Activated T-helper 1 cell treated with Interleukin-2 at 50 U/mL for 16 hours (primary cell): ENCODE data around the gene DNAH3.
"Not testable (repeated sequence)": the region's sequence is repeated elsewhere in the genome, so short reads cannot be mapped to it uniquely, and the experiment has no call there.

Experiments
- DNase-seq: peaks from one replicate; pipeline ENCODE4 v3.0.0-alpha.2; 2020; ENCODE audit warnings: low read depth

DNAH3 gene

DNA sequence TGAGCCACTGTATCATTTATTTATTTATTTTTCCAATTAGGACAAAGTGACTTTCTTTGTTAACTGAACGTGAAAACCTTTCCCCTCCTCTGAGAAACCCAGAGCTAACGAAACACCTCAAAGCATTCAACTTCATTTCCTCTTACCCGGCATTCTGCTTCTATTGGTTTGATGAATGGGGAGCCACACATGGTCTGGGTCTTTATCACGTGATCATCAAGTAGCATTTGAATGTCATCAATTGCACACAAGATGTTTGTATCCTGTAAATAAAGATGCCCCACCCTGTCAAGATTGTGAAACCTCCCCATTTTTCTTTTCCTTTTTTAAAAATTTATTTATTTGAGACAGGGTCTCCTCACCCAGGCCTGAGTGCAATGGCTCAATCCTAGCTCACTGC is 80.1 kb downstream of the DNAH3 start:
- no peak for DNase-seq

DNA sequence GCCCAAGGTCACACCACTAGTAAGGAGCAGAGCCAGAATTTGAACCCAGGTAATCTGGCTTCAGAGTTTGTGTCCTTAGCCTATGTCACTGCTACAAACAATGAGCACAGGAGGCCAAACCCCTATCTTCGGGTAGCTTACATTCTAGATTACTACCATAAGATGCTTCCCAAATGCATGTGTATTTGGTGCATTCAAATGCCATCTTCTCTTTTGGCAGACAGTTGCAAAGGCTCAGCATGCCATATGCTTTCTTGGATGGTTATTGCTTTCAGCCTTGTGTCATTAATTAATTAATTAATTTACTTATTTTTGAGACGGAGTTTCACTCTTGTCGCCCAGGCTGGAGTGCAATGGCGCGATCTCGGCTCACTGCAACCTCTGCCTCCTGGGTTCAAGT is 80.7 kb downstream of the DNAH3 start:
- DNase-seq, result no peak

DNA sequence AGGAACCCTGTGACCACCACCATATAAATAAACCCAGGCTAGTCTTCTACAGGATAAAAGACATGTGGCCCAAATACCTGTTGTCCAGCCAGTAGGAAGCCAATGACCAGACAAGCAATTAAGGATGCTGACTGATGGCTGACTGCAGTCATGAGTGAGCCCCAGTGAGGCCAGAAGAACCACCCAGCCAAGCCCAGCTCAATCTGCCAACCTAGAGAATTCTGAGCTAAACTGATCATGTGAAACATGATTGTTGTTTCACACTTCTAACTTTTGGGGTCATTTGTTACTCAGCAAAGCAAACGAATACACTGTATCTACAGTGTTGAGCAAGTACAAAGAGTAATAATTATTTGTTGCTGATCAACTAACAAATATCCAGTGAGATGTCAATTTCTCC is 86.4 kb downstream of the DNAH3 start:
- DNase-seq, result no peak

DNA sequence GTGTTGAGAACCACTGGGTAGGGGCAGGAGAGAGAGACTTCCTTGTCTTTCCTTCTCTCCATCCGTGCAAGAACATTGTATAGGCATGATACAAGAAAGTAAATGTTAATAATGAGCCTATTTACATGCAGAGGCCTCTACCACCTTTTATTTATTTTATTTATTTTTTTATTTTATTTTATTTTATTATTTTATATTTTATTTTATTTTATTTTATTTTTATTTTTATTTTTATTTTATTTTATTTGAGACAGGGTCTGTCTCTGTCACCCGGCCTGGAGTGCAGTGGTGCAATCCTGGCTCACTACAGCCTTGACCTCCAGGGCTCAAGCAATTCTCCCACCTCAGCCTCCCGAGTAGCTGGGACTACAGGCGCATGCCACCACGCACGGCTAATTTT is 87.3 kb downstream of the DNAH3 start:
- DNase-seq, result not testable (repeated sequence)

DNA sequence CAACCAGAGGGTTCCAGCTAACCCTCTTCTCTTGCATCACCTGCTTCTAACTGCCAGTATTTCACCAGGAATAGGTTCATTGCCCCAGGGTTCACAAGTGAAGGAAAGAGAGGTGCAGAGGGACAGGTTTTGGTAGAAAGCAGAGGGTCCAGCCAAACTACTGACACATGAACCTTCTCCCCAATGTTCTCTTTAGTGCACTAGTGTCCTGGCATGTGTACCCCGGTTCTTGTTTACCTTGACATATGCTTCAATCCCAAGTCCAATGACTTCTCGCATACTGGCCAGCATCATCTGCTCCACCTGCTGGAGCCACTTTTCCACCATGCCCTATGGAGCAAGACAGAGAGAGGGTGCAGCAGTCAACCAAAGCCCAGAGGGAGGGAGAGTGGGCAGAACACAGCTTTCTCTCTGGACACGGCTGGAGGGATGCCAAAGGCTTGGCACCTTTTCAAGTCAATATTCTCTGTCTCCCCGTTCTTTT is 90.6 kb downstream of the DNAH3 start:
- no peak for DNase-seq

DNA sequence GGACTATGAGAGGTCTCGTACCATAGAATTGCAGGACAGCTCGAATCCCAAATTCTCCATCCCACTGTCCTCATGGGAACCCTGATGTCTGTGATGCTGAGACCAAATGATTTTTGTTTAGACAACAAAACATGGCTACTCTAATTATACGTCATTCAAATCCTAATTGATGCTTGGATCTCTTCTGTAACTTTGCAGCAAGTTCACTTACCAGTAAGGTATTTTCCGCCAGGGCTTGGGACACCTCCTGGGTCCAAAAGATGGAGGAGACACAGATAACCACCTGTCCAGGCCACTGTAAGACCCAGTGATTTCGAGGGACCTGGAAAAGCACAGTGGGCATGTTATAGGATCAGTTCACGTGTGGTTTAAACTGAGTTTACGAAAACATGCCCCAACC is 92.8 kb downstream of the DNAH3 start:
- DNase-seq, result no peak

DNA sequence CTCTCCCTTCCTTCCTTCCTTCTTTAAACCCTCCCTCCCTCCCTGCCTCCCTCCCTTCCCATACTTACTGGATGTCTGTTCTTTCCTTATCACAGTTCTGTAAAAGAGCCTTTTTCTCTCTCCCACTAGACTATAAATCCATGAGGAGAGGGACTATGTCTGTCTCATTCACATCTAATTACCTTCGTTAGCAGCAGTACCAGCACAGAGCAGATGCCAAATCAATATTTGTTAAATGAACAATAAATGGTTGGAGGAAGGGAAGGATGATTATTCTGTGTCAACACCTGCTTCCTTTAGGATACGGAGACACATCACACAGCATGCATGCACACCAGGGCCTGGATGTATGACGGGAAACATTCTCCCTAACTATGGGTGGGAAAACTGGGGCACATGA is 94.2 kb downstream of the DNAH3 start:
- no peak for DNase-seq

DNA sequence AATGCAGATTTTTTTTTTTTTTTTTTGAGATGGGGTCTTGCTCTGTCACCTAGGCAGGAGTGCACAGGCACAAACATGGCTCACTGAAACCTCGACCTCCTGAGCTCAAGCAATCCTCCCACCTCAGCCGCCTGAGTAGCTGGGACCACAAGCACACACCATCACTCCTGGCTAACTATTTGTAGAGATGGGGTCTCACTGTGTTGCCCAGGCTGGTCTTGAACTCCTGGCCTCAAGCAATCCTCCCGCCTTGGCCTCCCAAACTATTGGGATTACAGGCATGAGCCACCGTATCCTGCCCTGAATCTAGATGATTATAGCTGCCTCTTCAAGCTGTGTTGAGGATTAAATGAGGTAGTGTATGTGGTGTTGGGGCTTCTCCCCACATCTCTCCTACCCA is 94.9 kb downstream of the DNAH3 start:
- not testable (repeated sequence) for DNase-seq

DNA sequence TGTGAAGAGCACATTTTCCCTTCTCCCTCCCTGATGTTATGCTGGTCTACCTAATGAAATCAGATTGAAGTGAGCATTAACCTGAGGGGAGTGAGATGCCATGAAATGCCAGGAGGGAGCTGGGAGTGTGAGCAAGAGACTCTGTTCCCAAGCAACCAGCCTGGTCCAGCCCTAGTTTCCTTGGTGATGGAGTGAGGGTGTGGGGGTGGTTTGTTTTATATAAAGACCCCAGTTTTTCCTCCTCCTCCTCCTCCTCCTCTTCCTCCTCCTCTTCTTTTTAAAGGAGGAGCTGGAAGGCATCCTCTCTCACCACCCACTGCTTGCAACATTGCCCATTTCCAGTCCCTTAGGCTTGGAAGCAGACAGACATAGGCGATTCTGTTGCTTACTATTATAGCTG is 97.1 kb downstream of the DNAH3 start:
- DNase-seq, result no peak

DNA sequence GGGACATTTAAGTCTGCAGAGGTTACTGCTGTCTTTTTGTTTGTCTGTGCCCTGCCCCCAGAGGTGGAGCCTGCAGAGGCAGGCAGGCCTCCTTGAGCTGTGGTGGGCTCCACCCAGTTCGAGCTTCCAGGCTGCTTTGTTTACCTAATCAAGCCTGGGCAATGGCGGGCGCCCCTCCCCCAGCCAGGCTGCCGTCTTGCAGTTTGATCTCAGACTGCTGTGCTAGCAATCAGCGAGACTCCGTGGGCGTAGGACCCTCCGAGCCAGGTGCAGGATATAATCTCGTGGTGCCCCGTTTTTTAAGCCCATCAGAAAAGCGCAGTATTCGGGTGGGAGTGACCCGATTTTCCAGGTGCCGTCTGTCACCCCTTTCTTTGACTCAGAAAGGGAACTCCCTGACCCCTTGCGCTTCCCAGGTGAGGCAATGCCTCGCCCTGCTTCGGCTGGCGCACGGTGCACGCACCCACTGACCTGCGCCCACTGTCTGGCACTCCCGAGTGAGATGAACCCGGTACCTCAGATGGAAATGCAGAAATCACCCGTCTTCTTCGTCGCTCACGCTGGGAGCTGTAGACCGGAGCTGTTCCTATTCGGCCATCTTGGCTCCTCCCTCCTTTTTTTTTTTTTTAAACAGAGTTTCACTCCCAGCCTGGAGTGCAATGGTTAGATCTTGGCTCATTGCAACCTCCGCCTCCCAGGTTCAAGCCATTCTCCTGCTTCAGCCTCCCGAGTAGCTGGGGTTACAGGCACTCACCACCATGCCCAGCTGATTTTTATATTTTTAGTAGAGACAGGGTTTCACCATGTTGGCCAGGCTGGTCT is 102.3 kb downstream of the DNAH3 start:
- DNase-seq, result not testable (repeated sequence)

DNA sequence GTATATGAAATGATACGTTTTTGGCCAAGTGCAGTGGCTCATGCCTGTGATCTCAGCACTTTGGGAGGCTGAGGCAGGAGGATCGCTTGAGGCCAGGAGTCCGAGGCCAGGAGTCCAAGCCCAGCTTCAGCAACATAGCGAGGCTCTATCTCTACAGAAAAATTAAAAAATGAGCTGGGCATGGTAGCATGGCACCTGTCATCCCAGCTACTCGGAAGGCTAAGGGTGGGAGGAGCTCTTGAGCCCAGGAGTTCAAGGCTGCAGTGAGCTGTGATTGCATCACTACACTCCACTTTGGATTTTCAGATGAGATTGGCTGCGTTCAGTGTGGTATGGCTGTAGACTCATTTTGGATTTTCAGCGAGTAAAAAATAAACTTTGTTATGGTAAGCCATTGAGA is 112.4 kb downstream of the DNAH3 start:
- no peak for DNase-seq

DNA sequence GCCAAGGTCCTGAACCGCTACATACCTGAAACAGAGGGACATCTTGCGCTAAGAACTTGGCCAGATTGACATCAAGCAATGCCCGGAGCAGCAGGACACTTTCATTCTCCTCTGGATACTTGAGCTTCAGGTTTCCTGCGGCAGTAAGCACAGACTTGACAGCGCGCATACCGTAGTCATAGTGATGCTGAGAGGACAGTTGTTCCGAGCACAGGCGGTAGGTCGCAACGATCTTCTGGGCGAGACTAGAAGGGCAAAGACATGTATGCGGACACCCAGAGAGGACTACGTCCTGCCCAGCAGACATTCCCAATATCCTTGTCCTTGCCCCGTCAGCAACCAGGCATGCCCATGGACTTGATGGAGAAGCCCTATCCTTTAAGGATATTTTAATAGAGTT is 112.9 kb downstream of the DNAH3 start:
- DNase-seq, result no peak

DNA sequence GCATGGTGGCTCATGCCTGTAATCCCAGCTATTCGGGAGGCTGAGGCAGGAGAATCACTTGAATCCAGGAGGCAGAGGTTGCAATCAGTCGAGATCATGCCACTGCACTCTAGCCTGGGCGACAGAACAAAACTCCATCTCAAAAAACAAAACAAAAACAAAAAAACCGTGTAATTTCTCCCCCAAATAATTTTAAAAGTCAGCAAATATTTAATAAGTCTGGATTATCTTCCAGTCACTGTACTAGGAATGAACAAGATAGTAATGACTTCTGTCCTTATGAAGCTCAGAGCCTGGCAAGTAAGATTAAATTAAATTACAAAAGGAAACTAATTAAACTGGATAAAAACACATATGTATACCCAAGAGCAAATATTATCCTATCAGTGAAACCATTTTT is 113.5 kb downstream of the DNAH3 start:
- no peak for DNase-seq

DNA sequence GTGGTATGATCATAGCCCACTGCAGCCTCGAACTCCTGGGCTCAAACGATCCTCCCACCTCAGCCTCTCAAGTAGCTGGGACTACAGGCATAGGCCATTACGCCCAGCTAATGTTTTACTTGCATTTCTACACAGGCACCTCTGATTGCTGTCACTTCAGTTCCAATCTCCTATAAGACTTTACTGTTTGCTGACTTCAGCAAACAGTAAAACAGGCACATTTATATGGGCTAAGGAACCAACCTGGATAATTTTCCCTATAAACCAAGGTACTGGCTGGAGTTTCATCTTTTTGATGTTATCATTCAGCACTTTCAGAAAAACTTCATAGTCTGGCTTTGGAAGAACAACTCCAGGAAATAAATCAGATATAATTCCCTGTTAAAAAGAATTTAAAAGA is 114.2 kb downstream of the DNAH3 start:
- no peak for DNase-seq

DNA sequence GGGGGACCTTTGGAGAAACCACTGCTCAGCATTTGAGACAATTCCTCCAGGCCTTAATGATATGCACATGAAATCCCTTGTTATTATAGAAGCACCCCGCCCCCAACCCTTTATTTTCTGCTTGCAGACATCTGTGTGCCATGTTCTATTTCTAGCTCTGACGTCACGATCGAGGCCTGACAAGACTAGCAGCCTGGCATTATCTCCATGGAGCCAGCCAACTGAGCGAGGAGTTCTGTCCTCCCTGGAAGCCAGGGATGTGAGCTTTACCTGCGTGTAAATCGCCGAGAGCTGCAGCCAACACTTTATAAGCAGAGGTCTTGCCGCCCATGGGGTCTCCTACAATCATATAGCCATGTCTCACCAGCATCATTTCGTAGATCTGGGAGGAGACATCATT is 116.9 kb downstream of the DNAH3 start:
- DNase-seq, result no peak

DNA sequence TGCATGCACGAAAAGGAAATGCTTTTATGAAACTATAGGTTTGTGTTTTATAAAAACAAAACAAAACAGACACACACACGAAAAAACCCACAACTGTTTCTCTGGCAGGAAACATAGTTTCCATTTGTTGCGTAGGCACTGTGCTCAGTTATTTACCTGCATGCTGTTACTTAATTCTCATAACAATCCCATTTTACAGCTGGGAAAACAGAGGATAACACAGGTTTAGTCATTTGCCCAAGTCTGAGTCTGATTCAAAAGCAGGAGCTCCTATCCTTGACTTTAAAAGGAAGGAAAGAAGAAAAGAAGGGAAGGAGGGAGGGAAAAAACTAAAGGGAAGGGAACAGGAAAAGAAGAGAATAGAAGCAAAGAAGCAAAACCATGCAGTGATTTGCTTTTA is 117.4 kb downstream of the DNAH3 start:
- DNase-seq, result no peak

DNA sequence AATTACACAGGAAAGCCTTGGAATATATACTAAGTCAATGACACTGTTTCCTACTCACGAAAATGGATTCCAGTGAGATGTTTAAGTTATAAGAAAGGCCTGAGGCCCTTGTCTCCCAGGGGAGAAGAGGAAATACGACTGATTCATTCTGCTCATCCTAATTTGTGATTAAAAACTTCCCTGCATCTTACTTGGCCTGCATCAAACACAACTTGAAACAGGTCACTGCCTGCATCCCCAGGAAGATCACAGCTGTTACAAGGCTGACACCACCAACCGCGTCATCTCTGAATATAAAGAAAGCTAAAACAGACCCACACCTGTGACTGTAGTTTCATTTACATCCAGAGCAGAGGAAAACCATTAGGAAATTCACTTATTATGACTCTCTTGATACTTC is 121.9 kb downstream of the DNAH3 start:
- DNase-seq, result no peak

DNA sequence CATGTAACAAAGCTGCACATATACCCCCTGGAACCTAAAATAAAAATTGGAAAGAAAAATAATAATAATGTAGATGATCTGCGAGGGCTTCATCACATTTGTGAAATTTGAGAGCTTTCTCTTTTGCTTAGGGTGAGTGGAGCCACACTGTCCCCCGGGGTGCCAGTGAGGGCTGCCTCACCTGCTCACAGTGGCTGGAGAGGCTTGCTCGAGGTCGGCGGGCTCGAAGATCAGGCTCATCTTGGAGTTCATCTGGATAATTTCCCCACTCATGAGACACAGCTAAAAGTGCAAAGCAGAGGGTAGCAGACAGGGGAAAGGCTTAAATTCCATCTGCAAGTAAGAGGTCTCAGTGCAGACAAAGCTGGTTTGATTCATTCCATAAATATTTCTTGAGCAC is 123.8 kb downstream of the DNAH3 start:
- no peak for DNase-seq

DNA sequence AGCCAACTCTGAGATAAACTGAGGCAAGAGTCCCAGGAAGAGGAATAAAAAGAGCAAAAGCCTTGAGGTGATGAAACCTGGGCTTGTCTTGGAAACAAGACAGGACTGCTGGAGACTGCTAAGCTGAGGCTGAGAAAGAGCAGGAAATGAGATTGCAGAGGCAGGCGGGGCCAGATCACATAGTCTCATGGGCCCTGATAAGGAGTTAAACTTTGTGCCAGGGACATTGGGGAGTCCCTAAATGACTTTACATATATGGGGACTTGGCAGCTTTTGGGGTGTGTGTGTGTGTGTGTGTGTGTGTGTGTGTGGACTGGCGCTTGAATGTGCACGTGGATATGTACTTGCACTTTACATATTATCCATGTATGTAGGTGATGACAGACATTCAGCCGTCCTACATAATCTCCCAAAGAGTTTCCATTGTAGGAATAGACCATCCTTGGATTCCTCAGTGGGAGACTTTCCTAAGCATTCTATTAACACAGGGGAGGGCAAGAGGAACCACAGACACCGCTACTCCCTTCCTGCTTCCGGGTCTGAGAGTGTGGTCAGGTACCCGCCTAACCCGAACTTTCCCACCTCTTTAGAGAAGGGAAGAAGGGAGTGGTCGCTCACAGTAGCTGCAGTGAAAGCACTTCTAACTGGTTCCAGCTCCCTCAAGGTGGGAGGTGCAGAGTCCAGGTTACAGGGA is 127.0 kb downstream of the DNAH3 start:
- no peak for DNase-seq

DNA sequence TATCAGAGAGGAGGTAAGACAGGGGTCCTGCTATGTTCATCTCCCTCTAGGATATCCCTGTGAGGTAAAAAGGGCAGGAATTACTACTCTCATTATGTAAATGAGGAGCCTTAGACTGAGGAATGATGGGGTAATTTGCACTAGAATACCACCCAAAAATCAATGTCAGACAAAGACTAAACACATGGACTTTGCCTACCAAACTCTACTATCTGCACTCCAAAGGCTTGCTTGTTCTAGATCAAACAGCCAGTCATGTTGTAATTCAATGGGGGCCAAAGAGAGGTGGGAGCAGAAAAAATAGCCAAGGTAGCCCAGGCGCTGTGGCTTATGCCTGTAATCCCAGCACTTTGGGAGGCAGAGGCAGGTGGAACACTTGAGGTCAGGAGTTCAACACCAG is 129.3 kb downstream of the DNAH3 start:
- no peak for DNase-seq

DNA sequence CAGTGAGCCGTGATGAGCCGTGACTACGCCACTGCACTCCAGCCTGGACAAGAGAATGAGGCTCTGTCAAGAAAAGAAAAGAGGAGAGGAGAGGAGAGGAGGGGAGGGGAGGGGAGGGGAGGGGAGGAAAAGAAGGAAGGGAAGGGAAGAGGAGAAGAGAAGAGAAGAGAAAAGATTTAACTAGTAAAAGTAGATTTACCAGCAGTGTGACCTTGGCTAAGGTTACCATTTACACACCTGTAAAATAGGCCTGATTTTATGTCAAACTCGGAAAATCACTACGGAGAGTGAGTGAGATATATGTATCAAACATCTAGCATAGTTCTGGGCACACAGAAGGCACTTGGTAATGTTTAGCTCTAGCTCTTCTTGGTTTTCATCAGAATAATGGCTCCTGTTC is 140.8 kb downstream of the DNAH3 start:
- no peak for DNase-seq

DNA sequence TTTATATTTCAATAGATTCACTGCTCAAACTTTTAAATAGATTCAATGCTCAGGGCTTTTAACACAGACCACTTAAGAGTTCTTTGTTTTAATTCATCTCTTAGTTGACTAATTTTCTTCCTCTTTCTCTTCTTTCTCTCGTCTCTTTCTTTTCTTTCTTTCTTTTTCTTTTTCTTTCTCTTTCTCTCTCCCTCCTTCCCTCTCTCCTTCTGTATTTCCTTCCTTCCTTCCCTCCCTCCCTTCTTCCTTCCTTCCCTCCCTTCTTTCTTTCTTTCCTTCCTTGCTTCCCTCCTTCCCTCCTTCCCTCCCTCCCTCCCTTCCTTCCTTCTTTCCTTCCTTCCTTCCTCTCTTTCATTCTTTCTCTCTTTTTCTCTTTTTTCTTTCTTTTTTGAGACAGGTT is 145.6 kb downstream of the DNAH3 start:
- DNase-seq, result no peak

DNA sequence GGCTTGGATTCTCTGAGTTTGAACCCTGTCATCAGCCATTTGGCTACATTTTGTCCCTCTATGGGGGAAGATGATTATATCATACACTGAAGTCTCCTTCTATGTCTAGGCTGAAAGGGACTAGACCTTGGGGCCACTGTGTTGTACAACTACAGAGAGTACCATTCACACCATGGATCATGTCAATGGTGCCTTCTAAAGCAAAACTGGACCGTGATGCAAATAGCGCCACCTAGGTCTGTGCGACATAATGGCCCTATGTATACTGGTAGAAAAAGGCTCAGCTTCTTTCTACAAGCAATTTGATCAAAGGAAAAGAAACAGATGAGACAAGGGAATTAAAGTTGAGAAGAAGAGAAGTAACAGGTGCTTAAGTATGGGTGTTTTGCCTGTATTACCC is 149.4 kb downstream of the DNAH3 start:
- no peak for DNase-seq

DNA sequence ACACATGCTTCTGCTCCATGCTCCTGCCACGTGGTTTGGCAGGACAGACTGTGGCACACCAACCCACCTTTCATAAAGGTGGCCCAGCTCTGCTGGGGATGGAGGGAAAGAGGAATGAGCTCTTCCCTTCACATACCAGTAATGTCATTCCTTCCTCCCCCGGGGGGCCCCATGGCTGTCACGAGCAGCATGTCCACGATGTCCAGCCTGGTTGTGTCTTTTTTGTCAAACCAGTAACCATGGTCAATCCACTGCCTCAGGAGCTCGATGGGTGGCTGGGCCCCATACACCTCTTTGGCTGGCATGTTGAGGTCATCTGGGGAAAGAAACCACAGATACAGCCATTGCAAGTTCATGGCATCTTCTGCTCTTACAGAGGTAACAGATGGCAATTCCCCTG is 153.5 kb downstream of the DNAH3 start:
- no peak for DNase-seq
